OCI-LY1 (cell line): Measurements from ENCODE around the gene ZFPM1.

ENCODE experiments used
- H2AFZ ChIP-seq: fragments of 200-600 bp; sonication (generic), shearing (Covaris generic); 2 replicates; pipeline ENCODE4 v1.6.0; 2014; ENCODE audit warnings: antibody characterized with exemption, mild to moderate bottlenecking, low read length
- H3F3A ChIP-seq: fragments of 200-600 bp; sonication (generic), shearing (Covaris generic); 2 replicates; pipeline ENCODE4 v1.6.0; 2014; ENCODE audit warnings: mild to moderate bottlenecking, antibody characterized with exemption, low read length, moderate library complexity; ENCODE audit not compliant: insufficient read depth
- H3K27ac ChIP-seq: fragments of 200-600 bp; sonication (generic); 2 replicates; pipeline ENCODE4 v1.5.1; 2014; ENCODE audit warnings: low read length, mixed run types, mild to moderate bottlenecking, low read depth; ENCODE audit not compliant: poor library complexity, severe bottlenecking
- H3K27me3 ChIP-seq: fragments of 200-600 bp; sonication (generic); 2 replicates; pipeline ENCODE4 v1.6.0; 2014; ENCODE audit warnings: antibody characterized with exemption, mild to moderate bottlenecking, low read length, moderate library complexity; ENCODE audit not compliant: insufficient read depth
- H3K36me3 ChIP-seq: fragments of 200-600 bp; sonication (generic); 2 replicates; pipeline ENCODE4 v1.6.1; 2014; ENCODE audit warnings: mild to moderate bottlenecking, antibody characterized with exemption, low read length, moderate library complexity, mixed read lengths; ENCODE audit not compliant: insufficient read depth
- H3K4me1 ChIP-seq: fragments of 200-600 bp; sonication (generic); 2 replicates; pipeline ENCODE4 v1.5.1; 2014; ENCODE audit warnings: mild to moderate bottlenecking, low read length, moderate library complexity; ENCODE audit not compliant: insufficient read depth, severe bottlenecking
- H3K4me2 ChIP-seq: fragments of 200-600 bp; sonication (generic), shearing (Covaris generic); 2 replicates; pipeline ENCODE4 v1.6.1; 2014; ENCODE audit warnings: low read length
- H3K4me3 ChIP-seq: fragments of 200-600 bp; sonication (generic); 2 replicates; pipeline ENCODE4 v1.5.1; 2014; ENCODE audit warnings: low read length, low read depth, mild to moderate bottlenecking, mixed read lengths; ENCODE audit not compliant: poor library complexity, severe bottlenecking
- H3K79me2 ChIP-seq: fragments of 200-600 bp; shearing (Covaris generic); 2 replicates; pipeline ENCODE4 v1.6.1; 2016; ENCODE audit warnings: mixed run types, low read length, mixed read lengths; ENCODE audit not compliant: insufficient read depth
- H3K9ac ChIP-seq: fragments of 200-600 bp; sonication (generic), shearing (Covaris generic); 2 replicates; pipeline ENCODE4 v1.6.1; 2014; ENCODE audit warnings: mild to moderate bottlenecking, low read length, mixed read lengths
- H3K9me2 ChIP-seq: fragments of 200-600 bp; sonication (generic), shearing (Covaris generic); 2 replicates; pipeline ENCODE4 v1.6.1; 2014; ENCODE audit warnings: low read depth, mild to moderate bottlenecking, low read length, mixed read lengths
- H3K9me3 ChIP-seq: fragments of 200-600 bp; shearing (Covaris generic); 2 replicates; pipeline ENCODE4 v1.6.1; 2014; ENCODE audit warnings: low read length, mixed read lengths
- H4K20me1 ChIP-seq: fragments of 200-600 bp; sonication (generic), shearing (Covaris generic); 2 replicates; pipeline ENCODE4 v1.6.0; 2016; ENCODE audit warnings: mild to moderate bottlenecking, low read length; ENCODE audit not compliant: insufficient read depth
- EZH2 ChIP-seq: fragments of 200-600 bp; sonication (generic), shearing (Covaris generic); IDR thresholded peaks from 2 replicates; pipeline ENCODE4 v1.8.0; 2017; ENCODE audit warnings: borderline replicate concordance, mixed run types, mild to moderate bottlenecking, antibody characterized with exemption, low read length, moderate library complexity, mixed read lengths
- TF ChIP-seq, protein P1 (sequence below): fragments of 200-600 bp; sonication (generic), shearing (Covaris generic); IDR thresholded peaks from 2 replicates; pipeline ENCODE4 v1.5.1; 2017; ENCODE audit warnings: mild to moderate bottlenecking, antibody characterized with exemption, low read length, moderate library complexity, mixed read lengths

ZFPM1 gene

DNA sequence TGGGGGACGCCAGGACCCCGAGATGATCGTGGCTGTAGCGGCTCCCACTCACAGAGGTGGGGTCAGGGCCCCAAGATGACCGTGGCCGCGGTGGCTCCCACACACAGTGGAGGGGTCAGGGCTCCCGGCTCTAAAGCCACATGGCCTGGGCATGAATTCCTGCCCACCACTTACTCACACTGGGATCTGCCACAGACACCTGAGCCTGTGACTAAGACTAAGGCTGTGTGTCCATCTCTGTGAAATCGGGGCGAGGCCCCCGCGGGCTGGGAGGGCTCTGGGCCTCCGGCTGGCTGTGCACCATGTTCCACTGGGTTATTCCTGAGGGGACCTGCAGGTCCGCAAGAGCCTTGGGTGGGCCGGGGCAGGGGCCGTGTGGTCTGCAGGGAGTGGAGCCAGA, 18.5 kb downstream of the ZFPM1 start:
- H3K9ac ChIP-seq: no peak overlapping the region
- H4K20me1 ChIP-seq: no peaks in the 10 kb centered on the region
- no peak overlapping the region for H3K4me3 ChIP-seq
- H3K4me1 ChIP-seq: no peaks in the 10 kb centered on the region
- no peaks in the 10 kb centered on the region for H3K9me3 ChIP-seq
- no peaks in the 10 kb centered on the region for H3K36me3 ChIP-seq
- H3K9me2 ChIP-seq: no peaks in the 10 kb centered on the region
- TF ChIP-seq, protein P1, sequence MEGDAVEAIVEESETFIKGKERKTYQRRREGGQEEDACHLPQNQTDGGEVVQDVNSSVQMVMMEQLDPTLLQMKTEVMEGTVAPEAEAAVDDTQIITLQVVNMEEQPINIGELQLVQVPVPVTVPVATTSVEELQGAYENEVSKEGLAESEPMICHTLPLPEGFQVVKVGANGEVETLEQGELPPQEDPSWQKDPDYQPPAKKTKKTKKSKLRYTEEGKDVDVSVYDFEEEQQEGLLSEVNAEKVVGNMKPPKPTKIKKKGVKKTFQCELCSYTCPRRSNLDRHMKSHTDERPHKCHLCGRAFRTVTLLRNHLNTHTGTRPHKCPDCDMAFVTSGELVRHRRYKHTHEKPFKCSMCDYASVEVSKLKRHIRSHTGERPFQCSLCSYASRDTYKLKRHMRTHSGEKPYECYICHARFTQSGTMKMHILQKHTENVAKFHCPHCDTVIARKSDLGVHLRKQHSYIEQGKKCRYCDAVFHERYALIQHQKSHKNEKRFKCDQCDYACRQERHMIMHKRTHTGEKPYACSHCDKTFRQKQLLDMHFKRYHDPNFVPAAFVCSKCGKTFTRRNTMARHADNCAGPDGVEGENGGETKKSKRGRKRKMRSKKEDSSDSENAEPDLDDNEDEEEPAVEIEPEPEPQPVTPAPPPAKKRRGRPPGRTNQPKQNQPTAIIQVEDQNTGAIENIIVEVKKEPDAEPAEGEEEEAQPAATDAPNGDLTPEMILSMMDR: no peak
- no peak for TF ChIP-seq EZH2
- no peak overlapping the region for H2AFZ ChIP-seq
- H3K27ac ChIP-seq: no peak overlapping the region
- H3F3A ChIP-seq: no peaks in the 10 kb centered on the region
- H3K79me2 ChIP-seq: no peaks in the 10 kb centered on the region
- no peak overlapping the region for H3K4me2 ChIP-seq
- H3K27me3 ChIP-seq: no peaks in the 10 kb centered on the region

DNA sequence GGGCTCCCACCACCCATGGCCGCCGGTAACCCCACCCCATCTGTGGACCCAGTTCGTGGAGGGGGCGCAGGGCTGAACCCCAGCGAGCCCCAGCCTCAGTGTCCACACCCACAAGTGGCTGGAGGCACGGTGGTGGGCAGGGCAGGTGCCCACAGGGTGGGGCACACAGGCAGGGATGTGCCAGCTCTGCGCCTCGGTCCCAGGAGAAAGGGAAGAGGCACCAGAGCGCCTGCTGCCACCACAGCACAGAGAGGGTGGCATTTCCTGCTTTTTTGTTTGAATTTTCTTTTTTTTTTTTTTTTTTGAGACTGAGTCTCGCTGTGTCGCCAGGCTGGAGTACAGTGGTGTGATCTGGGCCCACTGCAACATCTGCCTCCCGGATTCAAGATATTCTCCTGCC, 19.0 kb downstream of the ZFPM1 start:
- H3K9ac ChIP-seq: no peak overlapping the region
- no peak overlapping the region for H3K27ac ChIP-seq
- no peaks in the 10 kb centered on the region for H3K79me2 ChIP-seq
- no peaks in the 10 kb centered on the region for H3K4me1 ChIP-seq
- H4K20me1 ChIP-seq: no peaks in the 10 kb centered on the region
- no peaks in the 10 kb centered on the region for H3K27me3 ChIP-seq
- no peaks in the 10 kb centered on the region for H3K36me3 ChIP-seq
- H3F3A ChIP-seq: no peaks in the 10 kb centered on the region
- H3K4me3 ChIP-seq: no peak overlapping the region
- H3K9me3 ChIP-seq: no peaks in the 10 kb centered on the region
- H3K4me2 ChIP-seq: no peak overlapping the region
- no peak overlapping the region for H2AFZ ChIP-seq
- H3K9me2 ChIP-seq: no peaks in the 10 kb centered on the region
- TF ChIP-seq EZH2: no peak
- TF ChIP-seq, protein P1: no peak

DNA sequence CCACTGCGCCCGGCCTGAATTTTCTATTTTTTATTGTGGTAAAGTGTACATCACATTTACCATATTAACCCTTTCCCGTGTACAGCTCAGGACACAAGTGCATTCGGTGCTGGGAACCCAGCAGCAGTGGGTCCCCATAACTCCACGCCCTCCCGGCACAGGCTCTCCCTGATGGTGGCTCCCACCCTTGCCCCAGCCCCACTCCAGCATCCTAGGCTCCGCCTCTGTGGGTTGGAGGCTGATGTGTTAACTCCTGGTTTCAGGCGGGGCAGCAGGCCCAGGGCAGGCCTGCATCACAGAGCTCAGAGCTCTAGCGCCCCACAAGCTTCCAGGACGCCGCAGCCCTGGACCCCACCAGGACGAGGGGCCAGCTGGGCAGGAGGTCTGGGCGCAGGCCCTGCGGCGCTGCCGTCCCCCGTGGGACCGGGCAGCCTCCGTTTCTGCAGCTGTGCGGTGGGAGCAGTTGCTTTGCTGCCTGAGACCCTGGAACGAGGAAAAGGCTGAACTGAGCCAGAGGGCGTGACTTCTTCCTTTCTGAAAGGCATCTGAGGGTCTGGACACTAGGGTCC, 19.6 kb downstream of the ZFPM1 start:
- no peaks in the 10 kb centered on the region for H3F3A ChIP-seq
- no peaks in the 10 kb centered on the region for H3K79me2 ChIP-seq
- no peaks in the 10 kb centered on the region for H3K27me3 ChIP-seq
- TF ChIP-seq, protein P1: no peak
- no peak for TF ChIP-seq EZH2
- no peak overlapping the region for H3K4me3 ChIP-seq
- no peaks in the 10 kb centered on the region for H3K9me3 ChIP-seq
- H3K9me2 ChIP-seq: no peaks in the 10 kb centered on the region
- no peaks in the 10 kb centered on the region for H3K4me1 ChIP-seq
- no peak overlapping the region for H2AFZ ChIP-seq
- H3K9ac ChIP-seq: no peak overlapping the region
- H3K36me3 ChIP-seq: no peaks in the 10 kb centered on the region
- H3K27ac ChIP-seq: no peak overlapping the region
- no peaks in the 10 kb centered on the region for H4K20me1 ChIP-seq
- H3K4me2 ChIP-seq: no peak overlapping the region
